SU-DHL-6 (cell line): ENCODE measurements around the gene PTPN1.

Experiments
- H2AFZ ChIP-seq: fragments of 200-600 bp; sonication (generic); 2 replicates; pipeline ENCODE4 v1.6.1; 2014; ENCODE audit warnings: low read depth, mild to moderate bottlenecking, moderate library complexity, mixed read lengths, antibody characterized with exemption, low read length; ENCODE audit not compliant: severe bottlenecking
- H3F3A ChIP-seq: fragments of 200-600 bp; shearing (Covaris generic); 2 replicates; pipeline ENCODE4 v1.6.0; 2016; ENCODE audit warnings: antibody characterized with exemption, mild to moderate bottlenecking; ENCODE audit not compliant: insufficient read depth
- H3K27ac ChIP-seq: fragments of 200-600 bp; sonication (generic); 2 replicates; pipeline ENCODE4 v1.5.1; 2016; ENCODE audit warnings: low read depth, mild to moderate bottlenecking, low read length, moderate library complexity, mixed read lengths
- H3K27me3 ChIP-seq: fragments of 200-600 bp; sonication (generic), shearing (Covaris generic); 2 replicates; pipeline ENCODE4 v1.6.0; 2014; ENCODE audit warnings: mild to moderate bottlenecking, low read length
- H3K36me3 ChIP-seq: fragments of 200-600 bp; sonication (generic); 2 replicates; pipeline ENCODE4 v1.6.1; 2014; ENCODE audit warnings: mild to moderate bottlenecking, low read length, mixed read lengths
- H3K4me2 ChIP-seq: fragments of 300-600, 200-600 bp; shearing (Covaris generic), sonication (generic); 2 replicates; pipeline ENCODE4 v1.6.0; 2014; ENCODE audit warnings: low read length, low read depth, mild to moderate bottlenecking; ENCODE audit not compliant: poor library complexity, severe bottlenecking
- H3K4me3 ChIP-seq: fragments of 200-600 bp; sonication (generic); 2 replicates; pipeline ENCODE4 v1.5.1; 2014; ENCODE audit warnings: antibody characterized with exemption, low read length, mild to moderate bottlenecking, mixed read lengths; ENCODE audit not compliant: insufficient read depth, poor library complexity, severe bottlenecking
- H3K79me2 ChIP-seq: fragments of 200-600 bp; sonication (generic); 2 replicates; pipeline ENCODE4 v1.6.1; 2014; ENCODE audit warnings: mild to moderate bottlenecking, low read length, moderate library complexity; ENCODE audit not compliant: insufficient read depth
- H3K9ac ChIP-seq: fragments of 200-600 bp; sonication (generic); 2 replicates; pipeline ENCODE4 v1.7.0; 2014; ENCODE audit warnings: mild to moderate bottlenecking, low read length
- H3K9me2 ChIP-seq: fragments of 200-600 bp; sonication (generic); replicated peaks from 2 replicates; pipeline ENCODE4 v1.6.1; 2014; ENCODE audit warnings: low read length; ENCODE audit not compliant: insufficient read depth
- H3K9me3 ChIP-seq: fragments of 200-600 bp; sonication (generic); 2 replicates; pipeline ENCODE4 v1.6.1; 2014; ENCODE audit warnings: low read length, mixed read lengths; ENCODE audit not compliant: insufficient read depth
- H4K20me1 ChIP-seq: fragments of 200-600 bp; sonication (generic); 2 replicates; pipeline ENCODE4 v1.6.1; 2014; ENCODE audit warnings: low read depth, mild to moderate bottlenecking, antibody characterized with exemption, low read length, moderate library complexity, mixed read lengths
- EZH2phosphoT487 ChIP-seq: fragments of 200-600 bp; sonication (generic), shearing (Covaris generic); conservative IDR thresholded peaks from 2 replicates; pipeline ENCODE4 v1.6.1; 2018; ENCODE audit warnings: mild to moderate bottlenecking, antibody characterized with exemption, low read length, moderate library complexity, mixed read lengths
- TF ChIP-seq, protein P1 (sequence below): fragments of 200-600 bp; sonication (generic); IDR thresholded peaks from one replicate; pipeline ENCODE4 v1.5.1; 2017; ENCODE audit warnings: antibody characterized with exemption, mild to moderate bottlenecking, low read length, moderate library complexity; ENCODE audit not compliant: insufficient read depth, poor library complexity, severe bottlenecking

The PTPN1 gene

DNA sequence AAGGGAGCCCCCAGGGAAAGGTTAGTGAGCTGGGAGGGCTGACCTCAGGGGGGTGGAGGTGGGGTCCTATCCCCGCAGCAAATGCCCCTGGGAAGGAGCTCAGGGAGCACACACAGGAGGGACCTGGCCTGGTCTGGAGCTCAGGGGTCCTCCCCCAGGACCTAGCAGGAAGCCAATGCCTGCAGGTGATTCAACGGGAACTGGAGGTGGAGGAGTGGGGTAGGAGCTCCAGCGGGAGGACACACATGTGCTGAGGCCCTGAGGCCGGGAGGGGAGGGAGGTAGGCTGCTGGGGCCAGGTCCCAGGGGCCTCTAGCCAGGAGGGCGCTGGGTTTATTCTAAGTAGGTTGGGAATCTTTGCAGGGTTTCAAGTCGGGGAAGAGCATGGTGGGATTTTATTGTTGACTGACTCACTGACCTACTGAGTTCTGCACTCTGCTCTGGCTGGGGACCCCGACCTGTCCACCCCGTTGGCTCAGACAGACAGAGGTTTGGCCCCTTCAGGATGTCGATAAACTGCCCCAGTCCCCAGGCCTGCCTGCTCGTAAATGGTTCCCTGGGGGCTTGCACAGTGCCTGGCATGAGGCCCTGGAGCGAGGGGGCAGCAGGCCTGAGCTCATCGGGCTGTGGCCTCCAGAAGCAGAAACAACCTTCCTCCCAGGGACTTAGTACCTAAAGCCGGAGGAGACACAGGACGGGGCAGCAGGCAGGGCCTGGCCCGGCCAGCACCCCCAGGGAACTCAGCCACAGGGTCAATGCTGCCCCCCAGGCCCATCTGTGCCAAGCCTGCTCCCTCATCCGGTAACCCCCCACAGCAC lies 118.9 kb downstream of the PTPN1 start:
- Histone ChIP-seq H3F3A (no peaks in the 10 kb centered on the region), H3K4me2 (no peak overlapping the region), H3K9me3 (no peaks in the 10 kb centered on the region), H2AFZ (no peak overlapping the region), H3K9ac (no peak overlapping the region), H3K27ac (no peak overlapping the region), H3K27me3 (no peaks in the 10 kb centered on the region), H3K4me3 (no peak overlapping the region), H4K20me1 (no peaks in the 10 kb centered on the region), H3K36me3 (no peaks in the 10 kb centered on the region), H3K9me2 (no peaks in the 10 kb centered on the region), H3K79me2 (no peaks in the 10 kb centered on the region)
- TF ChIP-seq, protein P1, sequence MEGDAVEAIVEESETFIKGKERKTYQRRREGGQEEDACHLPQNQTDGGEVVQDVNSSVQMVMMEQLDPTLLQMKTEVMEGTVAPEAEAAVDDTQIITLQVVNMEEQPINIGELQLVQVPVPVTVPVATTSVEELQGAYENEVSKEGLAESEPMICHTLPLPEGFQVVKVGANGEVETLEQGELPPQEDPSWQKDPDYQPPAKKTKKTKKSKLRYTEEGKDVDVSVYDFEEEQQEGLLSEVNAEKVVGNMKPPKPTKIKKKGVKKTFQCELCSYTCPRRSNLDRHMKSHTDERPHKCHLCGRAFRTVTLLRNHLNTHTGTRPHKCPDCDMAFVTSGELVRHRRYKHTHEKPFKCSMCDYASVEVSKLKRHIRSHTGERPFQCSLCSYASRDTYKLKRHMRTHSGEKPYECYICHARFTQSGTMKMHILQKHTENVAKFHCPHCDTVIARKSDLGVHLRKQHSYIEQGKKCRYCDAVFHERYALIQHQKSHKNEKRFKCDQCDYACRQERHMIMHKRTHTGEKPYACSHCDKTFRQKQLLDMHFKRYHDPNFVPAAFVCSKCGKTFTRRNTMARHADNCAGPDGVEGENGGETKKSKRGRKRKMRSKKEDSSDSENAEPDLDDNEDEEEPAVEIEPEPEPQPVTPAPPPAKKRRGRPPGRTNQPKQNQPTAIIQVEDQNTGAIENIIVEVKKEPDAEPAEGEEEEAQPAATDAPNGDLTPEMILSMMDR = no peak
- TF ChIP-seq EZH2phosphoT487 = no peak

DNA sequence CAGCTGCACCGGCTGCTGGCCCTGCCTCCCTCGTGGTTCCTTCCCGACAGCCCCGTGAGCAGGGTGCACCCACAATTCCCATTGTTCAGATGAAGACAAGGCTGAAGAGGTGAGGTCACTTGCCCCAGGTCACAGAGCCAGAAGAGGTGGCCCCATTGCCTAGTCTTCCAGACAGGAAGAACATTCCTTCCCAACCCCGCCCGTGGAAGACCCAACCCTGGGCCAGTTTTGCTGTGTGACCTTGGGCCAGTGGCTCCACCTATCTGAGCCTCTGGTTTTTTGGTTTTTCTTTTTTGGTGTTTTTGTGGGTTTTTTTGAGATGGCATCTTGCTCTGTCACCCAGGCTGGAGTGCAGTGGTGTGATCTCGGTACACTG lies 119.5 kb downstream of the PTPN1 start:
- H3K9me3 ChIP-seq = no peaks in the 10 kb centered on the region
- H2AFZ ChIP-seq = no peak overlapping the region
- no peaks in the 10 kb centered on the region for H3K9me2 ChIP-seq
- TF ChIP-seq EZH2phosphoT487 = no peak
- TF ChIP-seq, protein P1 = no peak
- H3K79me2 ChIP-seq = no peaks in the 10 kb centered on the region
- H3K27me3 ChIP-seq = no peaks in the 10 kb centered on the region
- no peak overlapping the region for H3K9ac ChIP-seq
- no peak overlapping the region for H3K27ac ChIP-seq
- no peak overlapping the region for H3K4me2 ChIP-seq
- H4K20me1 ChIP-seq = no peaks in the 10 kb centered on the region
- no peaks in the 10 kb centered on the region for H3K36me3 ChIP-seq
- no peak overlapping the region for H3K4me3 ChIP-seq
- no peaks in the 10 kb centered on the region for H3F3A ChIP-seq

- H3K27ac ChIP-seq = no peak overlapping the region
Measured at GRCh38 chr20:50630578-50631263, 120.5 kb downstream of the PTPN1 start.

More at GRCh38 chr20:50630578-50631263, 120.5 kb downstream of the PTPN1 start:
- TF ChIP-seq, protein P1 = no peak
- TF ChIP-seq EZH2phosphoT487 = no peak
- Histone ChIP-seq H3K36me3 (no peaks in the 10 kb centered on the region), H3K9me2 (no peaks in the 10 kb centered on the region), H3K9ac (no peak overlapping the region), H3K9me3 (no peaks in the 10 kb centered on the region), H3K27me3 (no peaks in the 10 kb centered on the region), H3K79me2 (no peaks in the 10 kb centered on the region), H3F3A (no peaks in the 10 kb centered on the region), H4K20me1 (no peaks in the 10 kb centered on the region), H2AFZ (no peak overlapping the region), H3K4me2 (no peak overlapping the region), H3K4me3 (no peak overlapping the region)
